Endodermal cell (in vitro differentiated cells): ENCODE results near the gene PKLR. TPM values are rescaled to one million over a fixed set of nuclear protein-coding genes. Genes with fewer than 3 reads are reported as not detected.
A peak's percentile ranks its signal among the peaks of the same experiment; 100 is the strongest.

ENCODE experiments used
- DNase-seq: peaks from one replicate; pipeline ENCODE4 v3.0.0-alpha.2; 2017
- H3K27ac ChIP-seq: 2 replicates; pipeline ENCODE4 v1.5.1; 2013; ENCODE audit warnings: mild to moderate bottlenecking, low read depth, low read length, moderate library complexity
- H3K27me3 ChIP-seq: 2 replicates; pipeline ENCODE4 v1.6.1; 2013; ENCODE audit warnings: mild to moderate bottlenecking, low read length, moderate library complexity; ENCODE audit not compliant: insufficient read depth, control insufficient read depth, poor library complexity, severe bottlenecking
- H3K36me3 ChIP-seq: 2 replicates; pipeline ENCODE4 v1.7.0; 2013; ENCODE audit warnings: mild to moderate bottlenecking, low read length, moderate library complexity; ENCODE audit not compliant: control insufficient read depth, insufficient read depth
- H3K4me1 ChIP-seq: one replicate; pipeline ENCODE4 v1.7.0; 2013; ENCODE audit warnings: low read length; ENCODE audit not compliant: control insufficient read depth, insufficient read depth
- H3K4me3 ChIP-seq: 2 replicates; pipeline ENCODE4 v1.5.1; 2013; ENCODE audit warnings: mild to moderate bottlenecking, low read length, moderate library complexity
- H3K9ac ChIP-seq: 2 replicates; pipeline ENCODE4 v1.6.1; 2013; ENCODE audit warnings: mild to moderate bottlenecking, low read length, moderate library complexity; ENCODE audit not compliant: poor library complexity, severe bottlenecking; ENCODE audit errors: extremely low read depth
- H3K9me3 ChIP-seq: 2 replicates; pipeline ENCODE4 v1.6.1; 2013; ENCODE audit warnings: mild to moderate bottlenecking, low read length, moderate library complexity; ENCODE audit not compliant: control insufficient read depth
- H3K27ac Mint-ChIP-seq: 2 replicates; pipeline ENCODE4 v1.8.0; 2020; ENCODE audit warnings: mixed read lengths
- H3K27me3 Mint-ChIP-seq: 2 replicates; pipeline ENCODE4 v1.8.0; 2021; ENCODE audit warnings: mild to moderate bottlenecking, mixed read lengths; ENCODE audit not compliant: insufficient read depth
- H3K36me3 Mint-ChIP-seq: 2 replicates; pipeline ENCODE4 v1.8.0; 2020; ENCODE audit warnings: low read depth, mixed read lengths
- H3K4me1 Mint-ChIP-seq: 2 replicates; pipeline ENCODE4 v1.8.0; 2020; ENCODE audit warnings: mixed read lengths
- H3K4me3 Mint-ChIP-seq: 2 replicates; pipeline ENCODE4 v1.8.0; 2020; ENCODE audit warnings: mild to moderate bottlenecking, moderate library complexity, mixed read lengths
- H3K9me3 Mint-ChIP-seq: 2 replicates; pipeline ENCODE4 v1.8.0; 2020; ENCODE audit warnings: mild to moderate bottlenecking, mixed read lengths
- WGBS, 2 experiments: methylation state at CpG; one replicate each; pipeline versions ENCODE4 v1.1.5 to v1.1.7; 2013; ENCODE audit warnings: missing lambda C conversion rate in 2 of 2, mixed read lengths in 1 of 2; ENCODE audit not compliant: insufficient coverage in 1 of 2, insufficient read length in 1 of 2; 5-methylcytosine and 5-hydroxymethylcytosine counted together
- total RNA-seq, 2 donors: library from RNA; stranded (reverse); fragmentation: NEBNext Ultra II Directional in 1 of 2; extraction: Animal tissue kit (Norgen Biotek cat#: 25700) in 1 of 2; gene quantifications; 2 replicates in 1 of 2; 3 replicates in 1 of 2; pipeline ENCODE4 v1.2.1, GENCODE V29; 2021
- TF ChIP-seq, protein P1 (sequence below): fragments of 200-600 bp; sonication (generic); conservative IDR thresholded peaks from 2 replicates; pipeline ENCODE4 v1.5.0; 2021; ENCODE audit warnings: antibody characterized with exemption, mild to moderate bottlenecking

The PKLR gene
- total RNA-seq, 2 donors from 2014 or later: 0.40 TPM; not detected in 1

DNA sequence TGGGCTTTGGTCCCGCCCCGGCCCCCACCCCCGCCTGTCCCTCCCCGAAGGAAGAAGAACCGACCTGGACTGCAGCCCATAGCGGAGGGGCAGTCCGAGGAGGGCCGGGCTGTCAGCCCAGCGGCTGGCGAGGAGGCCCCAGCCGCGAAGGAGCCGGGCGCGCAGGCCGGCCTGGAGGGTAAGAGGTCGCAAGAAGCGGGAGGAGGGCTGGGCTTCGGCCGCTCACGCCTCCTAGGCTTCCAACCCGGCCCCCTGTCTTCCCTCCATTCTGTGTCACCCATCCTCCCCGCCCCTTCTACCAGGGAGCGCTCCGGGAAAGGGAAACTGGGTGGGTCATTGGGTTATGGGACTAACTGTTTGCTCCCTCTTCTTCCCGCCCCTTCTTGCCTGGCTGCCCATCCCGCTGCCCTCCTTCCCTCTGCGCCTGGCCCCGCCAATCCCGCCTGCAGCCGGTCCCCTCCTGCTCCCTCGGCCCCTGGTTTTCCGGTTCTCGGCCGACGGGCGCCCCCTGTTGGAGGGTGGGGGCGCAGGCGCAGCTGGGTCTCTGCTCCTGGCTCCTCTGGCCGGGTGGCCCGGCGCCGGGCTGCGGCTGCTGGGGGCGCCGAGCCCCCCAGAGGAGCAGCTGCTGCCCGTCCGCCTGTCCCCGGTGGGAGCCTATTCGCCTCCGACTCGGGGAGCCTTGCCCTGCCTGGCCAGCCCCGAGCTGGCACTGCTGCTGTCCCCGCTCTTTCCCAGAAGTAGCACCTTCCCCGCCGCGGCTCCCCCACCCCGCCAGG is 21.9 kb upstream of the PKLR start:
- H3K36me3 Mint-ChIP-seq: peaks cover 31% of the 10 kb centered on the region
- Histone ChIP-seq H3K27me3 (no peaks in the 10 kb centered on the region), H3K36me3 (peaks cover 45% of the 10 kb centered on the region), H3K4me3 (peak overlapping the region; percentile 97), H3K27ac (peak overlapping the region; percentile 86), H3K9ac (no peak overlapping the region), H3K4me1 (peaks cover 17% of the 10 kb centered on the region), H3K9me3 (no peaks in the 10 kb centered on the region)
- peaks cover 14% of the 10 kb centered on the region for H3K27me3 Mint-ChIP-seq
- peak overlapping the region; percentile 84 for H3K27ac Mint-ChIP-seq
- no peaks in the 10 kb centered on the region for H3K9me3 Mint-ChIP-seq
- peak; percentile 98 for DNase-seq
- H3K4me3 Mint-ChIP-seq: peak overlapping the region; percentile 90
- H3K4me1 Mint-ChIP-seq: peaks cover 31% of the 10 kb centered on the region
- 0% methylated on average over 58 of the region's 58 CpGs; no CpG with 5 or more reads in 1 of the 2 experiments for WGBS, 2 experiments
- TF ChIP-seq, protein P1, sequence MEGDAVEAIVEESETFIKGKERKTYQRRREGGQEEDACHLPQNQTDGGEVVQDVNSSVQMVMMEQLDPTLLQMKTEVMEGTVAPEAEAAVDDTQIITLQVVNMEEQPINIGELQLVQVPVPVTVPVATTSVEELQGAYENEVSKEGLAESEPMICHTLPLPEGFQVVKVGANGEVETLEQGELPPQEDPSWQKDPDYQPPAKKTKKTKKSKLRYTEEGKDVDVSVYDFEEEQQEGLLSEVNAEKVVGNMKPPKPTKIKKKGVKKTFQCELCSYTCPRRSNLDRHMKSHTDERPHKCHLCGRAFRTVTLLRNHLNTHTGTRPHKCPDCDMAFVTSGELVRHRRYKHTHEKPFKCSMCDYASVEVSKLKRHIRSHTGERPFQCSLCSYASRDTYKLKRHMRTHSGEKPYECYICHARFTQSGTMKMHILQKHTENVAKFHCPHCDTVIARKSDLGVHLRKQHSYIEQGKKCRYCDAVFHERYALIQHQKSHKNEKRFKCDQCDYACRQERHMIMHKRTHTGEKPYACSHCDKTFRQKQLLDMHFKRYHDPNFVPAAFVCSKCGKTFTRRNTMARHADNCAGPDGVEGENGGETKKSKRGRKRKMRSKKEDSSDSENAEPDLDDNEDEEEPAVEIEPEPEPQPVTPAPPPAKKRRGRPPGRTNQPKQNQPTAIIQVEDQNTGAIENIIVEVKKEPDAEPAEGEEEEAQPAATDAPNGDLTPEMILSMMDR: peak; percentile 99

DNA sequence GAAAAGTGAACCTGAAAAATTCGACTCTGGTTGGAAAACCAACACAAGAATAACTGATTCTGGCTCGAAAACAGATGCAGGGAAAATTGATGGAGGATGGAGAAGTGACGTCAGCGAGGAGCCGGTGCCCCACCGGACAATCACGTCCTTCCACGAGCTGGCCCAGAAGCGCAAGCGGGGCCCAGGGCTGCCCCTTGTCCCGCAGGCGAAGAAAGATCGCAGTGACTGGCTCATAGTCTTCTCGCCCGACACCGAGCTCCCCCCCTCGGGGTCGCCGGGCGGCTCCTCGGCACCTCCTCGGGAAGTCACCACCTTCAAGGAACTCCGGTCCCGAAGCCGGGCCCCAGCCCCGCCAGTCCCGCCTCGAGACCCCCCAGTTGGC is 21.3 kb upstream of the PKLR start:
- peak overlapping the region; percentile 90 for H3K4me3 Mint-ChIP-seq
- no peak for DNase-seq
- 5 to 6% methylated on average over 14 to 28 of the region's 28 CpGs for WGBS, 2 experiments

DNA sequence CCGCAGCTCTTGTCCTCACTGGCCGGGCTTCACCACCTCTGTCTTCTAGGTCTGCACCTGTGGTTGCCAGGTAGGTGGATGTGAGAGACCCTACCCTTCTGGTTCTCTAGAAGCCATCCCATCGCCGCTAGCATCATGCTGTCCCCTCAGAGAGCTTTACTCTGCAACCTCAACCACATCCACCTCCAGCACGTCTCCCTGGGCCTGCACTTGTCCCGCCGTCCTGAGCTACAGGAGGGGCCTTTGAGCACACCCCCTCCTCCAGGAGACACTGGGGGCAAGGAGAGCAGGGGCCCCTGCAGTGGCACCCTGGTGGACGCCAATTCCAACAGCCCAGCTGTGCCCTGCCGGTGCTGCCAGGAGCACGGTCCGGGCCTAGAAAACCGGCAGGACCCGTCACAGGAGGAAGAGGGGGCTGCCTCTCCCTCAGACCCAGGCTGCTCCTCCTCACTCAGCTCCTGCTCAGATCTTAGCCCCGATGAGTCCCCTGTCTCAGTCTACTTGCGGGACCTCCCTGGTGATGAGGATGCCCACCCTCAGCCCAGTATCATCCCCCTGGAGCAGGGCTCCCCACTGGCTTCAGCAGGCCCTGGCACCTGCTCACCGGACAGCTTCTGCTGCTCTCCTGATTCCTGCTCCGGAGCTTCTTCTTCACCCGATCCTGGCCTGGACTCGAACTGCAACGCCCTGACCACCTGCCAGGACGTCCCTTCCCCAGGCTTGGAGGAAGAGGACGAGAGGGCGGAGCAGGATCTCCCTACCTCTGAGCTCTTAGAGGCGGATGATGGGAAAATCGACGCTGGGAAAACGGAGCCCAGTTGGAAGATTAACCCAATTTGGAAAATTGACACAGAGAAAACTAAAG is 20.6 kb upstream of the PKLR start:
- 61% methylated on average over 24 to 27 of the region's 27 CpGs for WGBS, 2 experiments
- H3K27ac ChIP-seq: peak overlapping the region; percentile 75
- Mint-ChIP-seq H3K4me1 (peaks cover 31% of the 10 kb centered on the region), H3K9me3 (no peaks in the 10 kb centered on the region), H3K36me3 (peaks cover 28% of the 10 kb centered on the region), H3K27ac (peak overlapping the region; percentile 74), H3K27me3 (peaks cover 14% of the 10 kb centered on the region), H3K4me3 (peak overlapping the region; percentile 90)
- no peaks in the 10 kb centered on the region for H3K9me3 ChIP-seq
- H3K27me3 ChIP-seq: no peaks in the 10 kb centered on the region
- peak overlapping the region; percentile 97 for H3K4me3 ChIP-seq
- DNase-seq: peak; percentile 70
- no peak overlapping the region for H3K9ac ChIP-seq
- H3K4me1 ChIP-seq: peaks cover 17% of the 10 kb centered on the region
- TF ChIP-seq, protein P1: no peak
- H3K36me3 ChIP-seq: peaks cover 43% of the 10 kb centered on the region

More for the DNA sequence above, 21.3 kb upstream of the PKLR start:
- TF ChIP-seq, protein P1: no peak
- Histone ChIP-seq H3K9me3 (no peaks in the 10 kb centered on the region), H3K27me3 (no peaks in the 10 kb centered on the region), H3K36me3 (peaks cover 45% of the 10 kb centered on the region), H3K9ac (no peak overlapping the region), H3K4me3 (peak overlapping the region; percentile 97), H3K27ac (no peak overlapping the region), H3K4me1 (peaks cover 17% of the 10 kb centered on the region)
- peaks cover 14% of the 10 kb centered on the region for H3K27me3 Mint-ChIP-seq
- peaks cover 30% of the 10 kb centered on the region for H3K36me3 Mint-ChIP-seq
- H3K4me1 Mint-ChIP-seq: peaks cover 31% of the 10 kb centered on the region
- H3K27ac Mint-ChIP-seq: peak overlapping the region; percentile 74
- H3K9me3 Mint-ChIP-seq: no peaks in the 10 kb centered on the region
